Ishikawa (cell line): Measurements from ENCODE around the gene UQCRC2.

Source experiments
- CEBPB ChIP-seq: IDR thresholded peaks from 2 replicates; pipeline ENCODE4 v1.6.1; 2012
- REST ChIP-seq: IDR thresholded peaks from 2 replicates; pipeline ENCODE4 v1.6.1; 2012; ENCODE audit warnings: low read depth, mild to moderate bottlenecking
- TEAD4 ChIP-seq: IDR thresholded peaks from 2 replicates; pipeline ENCODE4 v1.6.1; 2012

DNA sequence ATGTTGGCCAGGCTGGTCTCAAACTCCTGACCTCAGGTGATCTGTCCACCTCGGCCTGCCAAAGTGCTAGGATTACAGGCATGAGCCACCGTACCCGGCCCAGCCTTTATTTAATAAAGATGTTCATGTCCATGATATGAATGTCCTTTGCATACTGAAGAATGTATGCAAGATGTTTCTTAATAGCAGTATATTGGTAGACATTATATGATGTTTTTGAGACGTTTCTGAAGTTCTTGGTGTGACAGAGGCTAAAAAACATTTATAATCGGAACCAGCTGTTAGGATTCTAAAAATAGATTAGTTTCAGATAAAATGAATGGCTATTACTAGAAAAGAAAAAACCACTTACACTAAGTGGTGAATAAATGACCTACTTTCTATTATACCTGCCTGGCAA is 36.0 kb downstream of the UQCRC2 start:
- no peak for TF ChIP-seq REST
- TF ChIP-seq CEBPB: no peak
- TF ChIP-seq TEAD4: no peak
